NCI-H1092 treated with DMSO at 0.1 percent for 48 hours (cell line): ENCODE results near the gene ABL1.

Experiments
- DNase-seq: peaks from one replicate; lab custom pipeline; 2025; lab: John Stamatoyannopoulos, UW

Gene ABL1

GRCh38 chr9:130932255-130933079 is 97.4 kb downstream of the ABL1 start:
- no peak for DNase-seq

DNA sequence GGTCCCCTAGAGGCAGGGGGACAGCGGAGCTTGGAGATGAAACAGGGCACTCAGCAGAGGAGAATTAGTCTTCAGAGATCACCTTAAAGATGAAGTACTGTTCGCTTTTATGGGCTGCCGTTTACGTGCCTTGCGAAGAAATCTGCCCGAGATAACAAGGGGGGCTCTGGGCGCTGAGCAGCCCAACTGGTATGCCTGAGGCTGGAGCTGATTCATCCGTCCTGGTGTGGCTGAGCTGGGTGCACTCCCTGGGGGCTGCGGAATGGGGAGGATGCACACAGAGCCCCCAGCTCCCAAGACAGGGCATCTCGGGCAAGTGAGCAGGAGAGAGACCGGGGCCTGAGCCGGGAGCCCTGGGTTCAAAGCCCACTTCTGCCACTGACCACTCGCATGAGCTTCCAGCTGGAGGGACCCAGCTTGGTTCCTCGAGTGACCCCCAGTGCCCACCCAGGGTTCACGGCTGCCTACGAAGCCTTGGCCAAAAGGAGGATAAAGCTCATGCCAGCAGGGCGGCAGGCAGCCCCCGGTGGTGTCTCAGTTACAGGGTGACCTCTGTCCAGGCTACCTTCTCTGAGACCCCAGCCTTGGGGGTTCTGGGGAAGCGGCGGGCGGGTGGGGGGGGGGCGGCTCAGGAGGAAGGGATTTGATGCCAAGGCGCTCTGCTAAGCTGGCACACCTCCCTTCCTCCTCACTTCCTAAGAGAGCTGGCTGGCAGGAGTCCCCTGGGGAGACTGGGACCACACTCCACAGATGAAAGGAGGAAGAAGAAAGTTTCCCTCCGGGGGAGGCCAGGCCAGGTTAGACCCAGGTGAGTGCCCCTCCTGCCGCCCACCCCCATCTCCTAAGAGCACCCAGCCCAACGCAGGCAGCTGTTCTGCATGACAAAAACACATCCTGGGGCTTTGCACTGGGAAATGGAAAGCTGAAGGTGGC is 98.3 kb downstream of the ABL1 start:
- DNase-seq: no peak

GRCh38 chr9:130934246-130934645 is 99.2 kb downstream of the ABL1 start:
- no peak for DNase-seq

- no peak for DNase-seq
These were observed 99.9 kb downstream of the ABL1 start for GRCh38 chr9:130934702-130935647.

GRCh38 chr9:130935648-130936271 is 100.7 kb downstream of the ABL1 start:
- no peak for DNase-seq

- DNase-seq: no peak
These were observed 101.4 kb downstream of the ABL1 start for GRCh38 chr9:130936285-130937117.
